Hematopoietic multipotent progenitor cell treated with erythropoietin and hydrocortisone succinate and interleukin-3 and kit ligand, for 4 days (in vitro differentiated cells): ENCODE measurements around the gene DFFB.
"Not testable (repeated sequence)": the region's sequence is repeated elsewhere in the genome, so short reads cannot be mapped to it uniquely, and the experiment has no call there.

ENCODE experiments used
- DNase-seq: peaks from one replicate; pipeline ENCODE4 v3.0.0-alpha.2; 2015

DFFB gene

GRCh38 chr1:3856923-3857790, at the start of gene DFFB, which contains the start of gene CEP104:
DFFB (plus strand) TSS chr1:3857476; CDS start chr1:3857604, 128 bp downstream.
CEP104 (minus strand) TSS chr1:3857211; CDS start chr1:3852407, 4,804 bp downstream.
- peak; percentile 97 for DNase-seq

GRCh38 chr1:3807769-3808168, 49.5 kb upstream of the DFFB start:
- DNase-seq: no peak

GRCh38 chr1:3809680-3810079, 47.6 kb upstream of the DFFB start:
- DNase-seq: no peak

GRCh38 chr1:3810149-3810761, 47.0 kb upstream of the DFFB start:
- not testable (repeated sequence) for DNase-seq

GRCh38 chr1:3811595-3811911, 45.7 kb upstream of the DFFB start:
- DNase-seq: no peak

- no peak for DNase-seq
Measured at GRCh38 chr1:3814065-3814464, 43.2 kb upstream of the DFFB start.

GRCh38 chr1:3814771-3815561, 42.3 kb upstream of the DFFB start:
- DNase-seq: no peak

GRCh38 chr1:3816331-3817137, 40.7 kb upstream of the DFFB start:
- no peak for DNase-seq

GRCh38 chr1:3817138-3817740, 40.0 kb upstream of the DFFB start:
- no peak for DNase-seq

- DNase-seq: no peak
Measured at GRCh38 chr1:3817821-3818597, 39.3 kb upstream of the DFFB start.

- no peak for DNase-seq
Measured at GRCh38 chr1:3819771-3820200, 37.5 kb upstream of the DFFB start.

- DNase-seq: no peak
Measured at GRCh38 chr1:3820316-3820715, 37.0 kb upstream of the DFFB start.

GRCh38 chr1:3821004-3821403, 36.3 kb upstream of the DFFB start:
- DNase-seq: no peak

- DNase-seq: no peak
Measured at GRCh38 chr1:3821447-3821846, 35.8 kb upstream of the DFFB start.

GRCh38 chr1:3821908-3822307, 35.4 kb upstream of the DFFB start:
- DNase-seq: no peak

- peak; percentile 14 for DNase-seq
Measured at GRCh38 chr1:3822421-3822820, 34.9 kb upstream of the DFFB start.

GRCh38 chr1:3824650-3825049, 32.6 kb upstream of the DFFB start:
- no peak for DNase-seq

- no peak for DNase-seq
Measured at GRCh38 chr1:3825356-3825755, 31.9 kb upstream of the DFFB start.

GRCh38 chr1:3827813-3828307, 29.4 kb upstream of the DFFB start:
- no peak for DNase-seq

- no peak for DNase-seq
Measured at GRCh38 chr1:3828391-3828790, 28.9 kb upstream of the DFFB start.

GRCh38 chr1:3831689-3832088, 25.6 kb upstream of the DFFB start:
- DNase-seq: no peak
